Measurements from ENCODE around the gene ZNF227. TPM values are rescaled to one million over a fixed set of nuclear protein-coding genes. Genes with fewer than 3 reads are reported as not detected.

The ZNF227 gene
- total RNA-seq: 10 to 100 TPM; 14.5 to 16.3 TPM

GRCh38 chr19:44212250-44212865 lies at the start of gene ZNF227:
TSS of gene ZNF227 (plus strand) at chr19:44212532. CDS start at chr19:44217793, 5,261 bp downstream.

GRCh38 chr19:44164673-44165512 lies 47.4 kb upstream of the ZNF227 start, which contains the start of gene ZNF226:
TSS of gene ZNF226 (plus strand) at chr19:44165100. CDS start at chr19:44170081, 4,981 bp downstream.

Other genes with a start within 250 kb of the ZNF227 start
- 1 to 10 TPM; 4.8 to 5.0 TPM for gene ZNF155, start 228.3 kb upstream of the ZNF227 start, total RNA-seq
- gene ZNF230, start 209.6 kb upstream of the ZNF227 start, total RNA-seq: 1 to 10 TPM; 3.4 to 4.7 TPM
- 1 to 10 TPM; 5.3 to 7.2 TPM for gene ZNF222, start 187.2 kb upstream of the ZNF227 start, total RNA-seq
- 1 to 10 TPM; 3.0 to 5.2 TPM for gene ZNF223, start 160.5 kb upstream of the ZNF227 start, total RNA-seq
- gene ZNF284, start 140.4 kb upstream of the ZNF227 start, total RNA-seq: 1 to 10 TPM; 3.8 to 5.3 TPM
- gene ZNF224, start 118.2 kb upstream of the ZNF227 start, total RNA-seq: 10 to 100 TPM; 23.0 to 28.9 TPM
- gene ZNF225, start 99.1 kb upstream of the ZNF227 start, total RNA-seq: 1 to 10 TPM; 3.3 to 4.8 TPM
- gene ZNF234, start 71.0 kb upstream of the ZNF227 start, total RNA-seq: 10 to 100 TPM; 10.7 to 12.0 TPM
- 10 to 100 TPM; 12.7 to 14.1 TPM for gene ZNF226, start 47.4 kb upstream of the ZNF227 start, total RNA-seq
- 1 to 10 TPM; 2.3 to 2.4 TPM for gene ZNF233, start 47.4 kb downstream of the ZNF227 start, total RNA-seq
- gene ZNF235, start 92.5 kb downstream of the ZNF227 start, total RNA-seq: 1 to 10 TPM; 4.7 to 6.9 TPM
- gene ZNF112, start 144.1 kb downstream of the ZNF227 start, total RNA-seq: 1 to 10 TPM; 3.8 to 6.0 TPM
- gene ZNF285, start 189.1 kb downstream of the ZNF227 start, total RNA-seq: 1 to 10 TPM; 1.3 to 1.7 TPM
- 1 to 10 TPM; 5.5 to 8.0 TPM for gene ZNF229, start 235.9 kb downstream of the ZNF227 start, total RNA-seq

Data from melanocyte of skin (primary cell).